Tibial nerve (tissue), 4 donors: ENCODE data around the gene CCN2. TPM values are rescaled to one million over a fixed set of nuclear protein-coding genes. Genes with fewer than 3 reads are reported as not detected.
A peak's percentile ranks its signal among the peaks of the same experiment; 100 is the strongest.

Source experiments
- DNase-seq, 2 donors: peaks; one replicate each; pipeline ENCODE4 v3.0.0-alpha.2; 2019; ENCODE audit warnings: low spot score in 2 of 2
- H3K27ac ChIP-seq, 4 donors: fragments of 200-600 bp; sonication (generic) in 3 of 4; one replicate each; pipeline ENCODE4 v1.5.1; 2017 to 2019; ENCODE audit warnings: mild to moderate bottlenecking in 1 of 4
- H3K27me3 ChIP-seq, 2 donors: fragments of 200-600 bp; sonication (generic) in 1 of 2; one replicate each; pipeline versions ENCODE4 v1.5.1 to v1.6.0; 2017 to 2019
- H3K36me3 ChIP-seq, 3 donors: fragments of 200-600 bp; sonication (generic); one replicate each; pipeline ENCODE4 v1.5.1; 2018 to 2019
- H3K4me1 ChIP-seq, 4 donors: fragments of 200-600 bp; sonication (generic) in 3 of 4; one replicate each; pipeline ENCODE4 v1.5.1; 2017 to 2019
- H3K4me3 ChIP-seq, 4 donors: fragments of 200-600 bp; sonication (generic) in 3 of 4; one replicate each; pipeline ENCODE4 v1.5.1; 2017 to 2019; ENCODE audit warnings: mild to moderate bottlenecking in 1 of 4, moderate library complexity in 1 of 4
- H3K9me3 ChIP-seq, 4 donors: fragments of 200-600 bp; sonication (generic) in 3 of 4; one replicate each; pipeline ENCODE4 v1.5.1; 2017 to 2019
- EP300 ChIP-seq, 2 donors: sonication (generic); formaldehyde crosslinking; IDR thresholded peaks; one replicate each; pipeline ENCODE4 v1.6.1; 2017; ENCODE audit warnings: antibody characterized with exemption in 2 of 2, mild to moderate bottlenecking in 1 of 2
- POLR2A ChIP-seq, 2 donors: fragments of 450-650 bp; IDR thresholded peaks; one replicate each; pipeline ENCODE4 v1.6.1; 2017; ENCODE audit warnings: antibody characterized with exemption in 2 of 2, mild to moderate bottlenecking in 2 of 2, moderate library complexity in 2 of 2
- WGBS, 2 donors: methylation state at CpG; one replicate each; pipeline ENCODE4 v1.1.5; 2018; 5-methylcytosine and 5-hydroxymethylcytosine counted together
- total RNA-seq, 4 donors: library from RNA; depleted of rRNA; stranded (reverse); fragments of >200 nt; gene quantifications; one replicate each; pipeline ENCODE4 v1.1.0, GENCODE V29; 2016
- TF ChIP-seq, protein P1 (sequence below), 5 experiments: fragments of 200-600 bp in 3 of 5; fragments of 450-650 bp in 2 of 5; sonication (generic) in 3 of 5; IDR thresholded peaks; one replicate each; pipeline ENCODE4 v1.5.1; 2016 to 2019; ENCODE audit warnings: antibody characterized with exemption in 5 of 5, mild to moderate bottlenecking in 3 of 5, moderate library complexity in 2 of 5

Gene CCN2
- total RNA-seq, 4 donors from 2014 or later = 206 to 411 (median 307) TPM

DNA sequence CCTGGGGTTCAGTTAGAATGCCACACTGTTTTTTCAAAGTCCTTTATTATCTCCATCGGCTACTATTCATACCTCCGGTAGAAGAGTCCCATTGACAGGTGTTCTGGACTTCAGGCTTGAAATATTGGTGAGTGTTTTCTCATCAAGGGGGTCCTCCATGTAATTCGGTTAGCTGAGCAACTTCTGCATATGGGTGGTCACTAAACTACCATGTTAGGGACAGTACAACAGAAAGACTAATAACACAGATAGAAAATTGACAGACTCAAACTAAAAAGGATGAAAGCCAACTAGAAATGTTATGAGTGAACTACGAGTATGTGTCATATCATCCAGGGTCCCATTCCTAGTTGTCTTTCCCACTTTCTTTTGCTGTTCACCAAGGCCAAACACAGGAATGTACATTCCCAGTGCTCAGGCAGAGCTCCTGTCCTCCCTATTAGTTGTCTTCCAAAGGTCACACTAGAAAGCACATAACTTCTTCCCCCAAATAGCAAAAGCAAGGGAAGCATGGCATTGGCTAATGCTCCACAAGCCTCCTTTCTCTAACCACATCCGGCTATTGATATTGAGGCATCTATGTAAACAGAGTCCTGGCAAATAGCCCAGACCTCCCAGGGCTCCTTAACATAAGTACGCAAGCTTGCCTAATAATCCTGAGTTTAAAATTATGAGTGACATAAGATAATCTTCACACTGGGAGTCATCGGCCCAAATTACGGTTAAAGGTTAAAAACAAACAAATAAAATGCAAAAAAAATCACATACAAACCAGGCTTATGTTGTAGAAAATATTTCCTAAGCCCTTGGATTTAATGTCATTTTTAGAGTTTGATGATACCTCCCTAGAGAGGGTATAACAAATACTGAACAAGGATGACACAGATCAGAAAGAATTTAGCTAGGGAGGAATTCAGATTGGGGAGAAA is 13.2 kb downstream of the CCN2 start:
- Histone ChIP-seq H3K9me3 (no peaks in the 10 kb centered on the region), H3K4me1 (peaks cover 0 to 11% (median 5%) of the 10 kb centered on the region in 4 donors), H3K27me3 (no peaks in the 10 kb centered on the region), H3K4me3 (no peak overlapping the region), H3K27ac (peak overlapping the region in 2 of 4 donors; percentile 65 to 77), H3K36me3 (no peaks in the 10 kb centered on the region)
- peak in 1 of 2 donors; percentile 61 for DNase-seq
- TF ChIP-seq EP300 (IDR thresholded peaks at IDR 0.05) = peak in 1 of 2 donors; percentile 53
- TF ChIP-seq, protein P1, sequence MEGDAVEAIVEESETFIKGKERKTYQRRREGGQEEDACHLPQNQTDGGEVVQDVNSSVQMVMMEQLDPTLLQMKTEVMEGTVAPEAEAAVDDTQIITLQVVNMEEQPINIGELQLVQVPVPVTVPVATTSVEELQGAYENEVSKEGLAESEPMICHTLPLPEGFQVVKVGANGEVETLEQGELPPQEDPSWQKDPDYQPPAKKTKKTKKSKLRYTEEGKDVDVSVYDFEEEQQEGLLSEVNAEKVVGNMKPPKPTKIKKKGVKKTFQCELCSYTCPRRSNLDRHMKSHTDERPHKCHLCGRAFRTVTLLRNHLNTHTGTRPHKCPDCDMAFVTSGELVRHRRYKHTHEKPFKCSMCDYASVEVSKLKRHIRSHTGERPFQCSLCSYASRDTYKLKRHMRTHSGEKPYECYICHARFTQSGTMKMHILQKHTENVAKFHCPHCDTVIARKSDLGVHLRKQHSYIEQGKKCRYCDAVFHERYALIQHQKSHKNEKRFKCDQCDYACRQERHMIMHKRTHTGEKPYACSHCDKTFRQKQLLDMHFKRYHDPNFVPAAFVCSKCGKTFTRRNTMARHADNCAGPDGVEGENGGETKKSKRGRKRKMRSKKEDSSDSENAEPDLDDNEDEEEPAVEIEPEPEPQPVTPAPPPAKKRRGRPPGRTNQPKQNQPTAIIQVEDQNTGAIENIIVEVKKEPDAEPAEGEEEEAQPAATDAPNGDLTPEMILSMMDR (IDR thresholded peaks at IDR 0.05) = no peak
- 60 to 62% methylated on average over 8 of the region's 8 CpGs for WGBS, 2 donors

DNA sequence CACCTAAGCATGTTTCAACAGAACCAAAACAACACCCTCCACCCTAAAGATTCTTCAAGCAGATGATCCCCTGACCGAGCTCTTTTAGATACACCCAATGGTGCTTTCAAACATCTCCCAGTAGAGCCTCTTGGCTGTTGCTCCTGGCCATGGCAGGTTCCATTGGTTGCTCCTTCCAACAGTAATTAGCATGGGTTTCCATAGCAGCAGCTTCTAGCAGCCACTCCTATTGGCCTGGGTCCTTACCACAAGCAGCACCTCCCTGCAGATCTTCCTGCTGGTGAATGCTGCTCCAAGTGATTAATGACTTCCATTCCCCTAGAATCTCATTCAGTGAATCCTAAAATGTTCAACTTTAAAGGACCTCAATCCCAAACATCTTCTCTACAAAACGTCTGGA is 13.9 kb downstream of the CCN2 start:
- Histone ChIP-seq H3K27ac (peak overlapping the region in 2 of 4 donors; percentile 65 to 77), H3K4me3 (no peak overlapping the region), H3K27me3 (no peaks in the 10 kb centered on the region), H3K36me3 (no peaks in the 10 kb centered on the region), H3K9me3 (no peaks in the 10 kb centered on the region), H3K4me1 (peaks cover 0 to 11% (median 5%) of the 10 kb centered on the region in 4 donors)
- peak in 1 of 2 donors; percentile 61 for DNase-seq
- peak in 1 of 2 donors; percentile 55 for TF ChIP-seq EP300 (IDR thresholded peaks at IDR 0.05)
- TF ChIP-seq, protein P1 (IDR thresholded peaks at IDR 0.05) = no peak
- TF ChIP-seq POLR2A (IDR thresholded peaks at IDR 0.05) = no peak
- WGBS, 2 donors = 55 to 59% methylated on average over 2 of the region's 2 CpGs

GRCh38 chr6:131936156-131936555 is 15.0 kb downstream of the CCN2 start:
- H3K36me3 ChIP-seq = no peaks in the 10 kb centered on the region
- 69 to 75% methylated on average over 4 of the region's 4 CpGs for WGBS, 2 donors

DNA sequence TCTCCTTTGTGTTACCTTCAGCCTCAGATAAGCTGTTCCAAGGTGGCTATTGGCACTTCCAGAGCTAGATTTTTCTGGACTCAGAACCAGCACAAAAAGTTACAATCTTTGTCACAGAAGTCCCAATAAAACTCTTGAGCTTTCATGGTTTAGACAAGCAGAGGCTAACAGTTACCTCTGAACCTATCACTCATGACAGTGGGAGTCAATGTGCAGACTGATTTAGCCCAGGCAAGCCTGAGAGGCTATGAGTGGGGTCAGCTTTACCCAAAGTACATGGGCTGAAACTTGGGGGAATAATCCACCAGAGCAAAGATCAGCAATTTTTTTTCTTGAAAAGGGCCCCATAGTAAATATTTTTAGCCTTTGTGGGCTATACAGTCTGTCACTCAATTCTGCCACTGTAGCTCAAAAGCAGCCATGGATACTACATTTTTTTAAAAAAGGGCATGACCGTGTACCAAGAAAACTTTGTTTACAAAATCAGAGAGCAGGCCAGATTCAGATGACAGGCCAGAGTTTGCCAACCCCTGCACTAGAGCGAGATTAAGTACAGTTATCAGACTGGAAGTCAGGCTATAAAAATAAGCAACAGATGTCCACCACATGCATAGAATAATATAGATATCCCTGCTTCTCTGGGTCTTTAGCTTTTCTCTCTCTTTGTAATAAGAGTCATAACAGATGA is 20.0 kb downstream of the CCN2 start:
- Histone ChIP-seq H3K27me3 (no peaks in the 10 kb centered on the region), H3K4me3 (no peak overlapping the region), H3K36me3 (no peaks in the 10 kb centered on the region), H3K27ac (no peak overlapping the region), H3K9me3 (no peaks in the 10 kb centered on the region), H3K4me1 (no peaks in the 10 kb centered on the region)
- no peak for TF ChIP-seq POLR2A (IDR thresholded peaks at IDR 0.05)
- TF ChIP-seq, protein P1 (IDR thresholded peaks at IDR 0.05) = no peak
- TF ChIP-seq EP300 (IDR thresholded peaks at IDR 0.05) = no peak
- DNase-seq = no peak
- 70 to 75% methylated on average over 2 of the region's 2 CpGs for WGBS, 2 donors

More at GRCh38 chr6:131936156-131936555, 15.0 kb downstream of the CCN2 start:
- TF ChIP-seq EP300 (IDR thresholded peaks at IDR 0.05) = no peak
- TF ChIP-seq, protein P1 (IDR thresholded peaks at IDR 0.05) = no peak
- no peak for TF ChIP-seq POLR2A (IDR thresholded peaks at IDR 0.05)
- no peak overlapping the region for H3K4me3 ChIP-seq
- peaks cover 0 to 11% (median 5%) of the 10 kb centered on the region in 4 donors for H3K4me1 ChIP-seq
- H3K27me3 ChIP-seq = no peaks in the 10 kb centered on the region
- H3K27ac ChIP-seq = no peak overlapping the region
- no peak for DNase-seq
- H3K9me3 ChIP-seq = no peaks in the 10 kb centered on the region

- H3K9me3 ChIP-seq = no peaks in the 10 kb centered on the region
- no peak overlapping the region for H3K4me3 ChIP-seq
- no peak for DNase-seq
- H3K27me3 ChIP-seq = no peaks in the 10 kb centered on the region
- H3K4me1 ChIP-seq = peaks cover 0 to 10% (median 0%) of the 10 kb centered on the region in 4 donors
- 58 to 67% methylated on average over 1 of the region's 1 CpG for WGBS, 2 donors
- TF ChIP-seq, protein P1 (IDR thresholded peaks at IDR 0.05) = no peak
- TF ChIP-seq EP300 (IDR thresholded peaks at IDR 0.05) = no peak
- TF ChIP-seq POLR2A (IDR thresholded peaks at IDR 0.05) = no peak
- no peaks in the 10 kb centered on the region for H3K36me3 ChIP-seq
- H3K27ac ChIP-seq = no peak overlapping the region
These were observed 21.2 kb downstream of the CCN2 start for GRCh38 chr6:131929976-131930375.
